COLO668 (cell line): ENCODE data around the gene NIPAL4.
"Not testable (repeated sequence)": the region's sequence is repeated elsewhere in the genome, so short reads cannot be mapped to it uniquely, and the experiment has no call there.

Experiments used
- DNase-seq: peaks from one replicate; lab custom pipeline; 2025; ENCODE audit not compliant: unreplicated experiment; lab: John Stamatoyannopoulos, UW

Gene NIPAL4

DNA sequence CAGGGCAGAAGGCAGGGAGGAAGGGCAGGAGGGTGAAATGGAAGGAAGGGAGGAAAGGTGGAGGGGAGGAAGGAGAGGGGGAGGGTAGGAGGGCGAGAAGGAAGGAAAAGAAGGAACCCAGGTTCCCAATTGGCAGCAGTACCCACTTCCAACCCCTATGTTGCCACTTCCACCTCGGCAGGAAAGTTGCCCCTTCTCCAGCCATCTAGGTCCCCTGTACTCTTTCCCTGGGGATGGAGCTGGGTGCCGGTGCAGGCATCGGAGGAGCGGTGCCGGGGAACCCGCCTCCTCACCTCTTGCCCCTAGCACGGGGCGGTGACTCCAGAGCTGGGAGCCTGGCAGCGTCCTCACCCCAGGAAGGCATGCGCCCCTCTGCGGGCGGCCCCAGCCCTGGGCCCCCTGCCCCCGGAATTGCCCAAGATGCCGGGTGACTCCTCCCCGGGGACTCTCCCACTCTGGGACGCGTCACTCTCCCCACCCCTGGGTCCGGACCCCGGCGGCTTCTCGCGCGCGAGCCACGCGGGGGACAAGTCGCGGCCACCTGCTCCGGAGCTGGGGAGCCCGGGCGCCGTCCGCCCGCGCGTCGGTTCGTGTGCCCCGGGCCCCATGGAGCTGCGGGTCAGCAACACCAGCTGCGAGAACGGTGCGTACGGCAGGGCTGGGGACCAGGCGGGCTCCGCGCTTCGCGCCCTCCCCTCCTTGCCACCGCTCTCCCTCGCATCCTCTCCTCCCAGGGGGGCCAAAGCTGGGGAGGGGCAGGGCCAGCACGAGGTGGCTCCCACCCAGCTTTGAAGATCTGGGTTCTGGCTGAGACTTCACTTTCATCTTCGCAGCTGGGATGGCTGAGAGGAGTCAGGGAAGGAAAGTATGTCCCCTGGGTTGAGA lies at the start of gene NIPAL4:
Gene NIPAL4, plus strand, starts transcription at position 499 of the 885 bp plus-strand sequence. Its CDS starts 108 bp downstream, at position 607.
- DNase-seq, result no peak

DNA sequence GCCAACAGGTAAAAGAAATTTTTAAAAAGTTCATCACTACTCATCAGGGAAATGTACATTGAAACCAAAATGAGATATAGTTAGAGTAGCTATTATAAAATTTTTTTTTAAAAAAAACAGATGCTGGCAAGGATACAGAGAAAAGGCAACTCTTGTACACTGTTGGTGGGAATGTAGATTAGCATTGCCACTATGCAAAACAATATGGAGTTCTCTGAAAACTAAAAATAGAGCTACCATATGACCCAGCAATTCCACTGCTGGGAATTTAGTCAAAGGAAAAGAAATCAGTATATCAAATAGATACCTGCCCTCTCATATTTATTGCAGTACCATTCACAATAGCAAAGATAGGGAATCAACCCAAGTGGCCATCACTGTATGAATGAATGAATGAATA lies 44.2 kb upstream of the NIPAL4 start:
- no peak for DNase-seq

DNA sequence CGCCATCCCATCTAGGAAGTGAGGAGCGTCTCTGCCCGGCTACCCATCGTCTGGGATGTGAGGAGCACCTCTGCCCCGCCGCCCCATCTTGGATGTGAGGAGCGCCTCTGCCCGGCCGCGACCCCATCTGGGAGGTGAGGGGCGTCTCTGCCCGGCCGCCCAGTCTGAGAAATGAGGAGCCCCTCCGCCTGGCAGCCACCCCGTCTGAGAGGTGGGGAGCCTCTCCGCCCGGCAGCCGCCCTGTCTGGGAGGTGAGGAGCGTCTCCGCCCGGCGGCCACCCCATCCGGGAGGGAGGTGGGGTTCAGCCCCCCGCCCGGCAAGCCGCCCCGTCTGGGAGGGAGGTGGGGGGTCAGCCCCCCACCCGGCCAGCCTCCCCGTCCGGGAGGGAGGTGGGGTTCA lies 40.5 kb upstream of the NIPAL4 start:
- DNase-seq, result not testable (repeated sequence)

DNA sequence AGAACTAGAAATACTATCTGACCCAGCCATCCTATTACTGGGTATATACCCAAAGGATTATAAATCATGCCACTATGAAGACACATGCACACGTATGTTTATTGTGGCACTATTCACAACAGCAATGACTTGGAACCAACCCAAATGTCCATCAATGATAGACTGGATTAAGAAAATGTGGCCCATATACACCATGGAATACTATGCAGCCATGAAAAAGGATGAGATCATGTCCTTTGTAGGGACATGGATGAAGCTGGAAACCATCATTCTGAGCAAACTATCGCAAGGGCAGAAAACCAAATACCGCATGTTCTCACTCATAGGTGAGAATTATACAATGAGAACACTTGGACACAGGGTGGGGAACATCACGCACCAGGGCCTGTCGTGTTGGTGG lies 30.1 kb upstream of the NIPAL4 start:
- not testable (repeated sequence) for DNase-seq

DNA sequence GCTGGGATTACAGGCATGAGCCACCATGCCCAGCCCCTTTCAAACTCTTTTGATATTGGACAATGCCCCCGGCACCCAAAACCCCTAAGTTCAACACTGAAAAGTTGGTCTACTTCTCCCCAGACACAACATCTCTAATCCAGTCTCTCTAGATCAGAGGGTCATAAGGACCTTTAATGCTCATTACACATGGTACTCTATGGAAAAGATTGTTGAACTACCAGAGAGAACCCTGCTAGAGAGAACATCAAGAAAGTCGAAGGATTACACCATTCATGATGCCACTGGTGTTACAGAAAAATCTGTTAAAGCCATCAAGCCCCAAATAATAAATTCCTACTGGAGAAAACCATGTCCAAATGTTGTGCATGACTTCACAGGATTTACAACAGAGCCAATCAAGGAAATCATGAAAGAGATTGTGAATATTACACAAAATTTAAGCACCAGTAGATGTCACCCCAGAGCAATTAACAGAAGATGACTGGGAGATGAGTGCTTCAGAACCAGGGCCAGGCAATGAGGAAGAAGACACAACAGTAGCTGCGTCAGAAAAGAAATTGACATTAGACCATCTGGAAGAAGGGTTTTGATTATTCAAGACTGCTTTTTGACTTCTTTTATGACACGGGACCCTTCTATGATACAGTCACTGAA lies 28.3 kb upstream of the NIPAL4 start:
- no peak for DNase-seq

DNA sequence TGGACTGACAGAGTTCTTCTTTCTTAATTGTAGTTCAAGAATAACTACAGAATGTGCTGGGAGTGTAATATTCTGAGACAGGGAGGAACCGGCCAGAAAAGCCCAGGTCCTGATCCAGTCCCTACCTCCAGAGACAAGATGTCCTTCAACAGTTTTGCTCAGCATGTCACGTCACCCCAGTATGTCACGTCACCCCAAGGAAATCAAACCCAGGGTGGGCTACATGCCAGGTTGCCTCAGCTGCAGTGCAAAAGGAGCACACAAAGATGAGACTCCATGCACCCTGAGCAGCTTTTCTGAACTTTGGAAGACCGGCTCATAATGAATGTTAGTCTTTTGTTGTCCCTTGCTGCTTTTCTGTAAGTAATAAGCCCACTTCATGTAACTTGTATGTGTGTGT lies 25.9 kb upstream of the NIPAL4 start:
- no peak for DNase-seq

DNA sequence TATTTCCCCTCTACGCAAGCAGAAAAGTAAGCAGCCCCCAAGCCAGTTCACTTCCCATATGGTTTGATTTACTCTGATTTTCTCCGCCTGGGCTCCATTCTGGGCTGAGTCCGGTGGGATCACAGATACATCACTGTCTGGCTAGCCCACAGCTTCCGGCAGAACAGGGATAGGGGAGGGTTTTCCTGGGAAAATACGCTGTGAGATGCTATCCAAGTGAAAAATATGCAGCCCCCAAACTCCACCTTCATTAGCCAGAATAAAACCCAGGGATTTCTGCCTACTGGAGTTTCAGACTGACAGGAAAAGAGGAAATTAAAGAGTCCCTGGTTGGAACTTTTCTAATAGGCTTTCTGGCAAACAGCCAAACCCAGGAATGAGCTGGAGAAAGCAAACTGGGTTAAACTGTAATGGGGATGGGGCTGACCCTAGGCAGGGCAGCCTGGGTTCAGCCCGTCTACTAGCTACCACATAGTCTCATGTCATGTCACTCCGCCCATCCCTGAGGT lies 16.9 kb upstream of the NIPAL4 start:
- DNase-seq, result no peak

DNA sequence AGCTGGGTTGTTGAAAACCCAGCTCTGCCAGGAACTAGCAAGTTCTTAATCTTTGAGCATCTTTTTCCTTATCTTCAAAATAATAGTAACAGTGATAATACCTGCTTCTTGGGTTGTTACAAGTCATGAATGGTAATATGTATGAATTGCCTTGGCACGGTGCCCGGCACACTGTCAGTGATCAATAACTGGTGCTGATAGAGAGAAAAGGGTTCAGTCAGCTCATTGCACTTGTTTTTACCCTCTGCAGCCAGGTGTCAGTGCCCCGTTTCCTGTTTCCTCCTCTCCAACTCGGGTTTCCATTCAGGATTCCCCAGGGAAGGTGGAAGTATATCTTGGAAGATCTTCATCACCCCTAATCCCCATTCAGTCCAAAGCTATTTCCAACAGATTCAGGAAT lies 15.8 kb upstream of the NIPAL4 start:
- no peak for DNase-seq

DNA sequence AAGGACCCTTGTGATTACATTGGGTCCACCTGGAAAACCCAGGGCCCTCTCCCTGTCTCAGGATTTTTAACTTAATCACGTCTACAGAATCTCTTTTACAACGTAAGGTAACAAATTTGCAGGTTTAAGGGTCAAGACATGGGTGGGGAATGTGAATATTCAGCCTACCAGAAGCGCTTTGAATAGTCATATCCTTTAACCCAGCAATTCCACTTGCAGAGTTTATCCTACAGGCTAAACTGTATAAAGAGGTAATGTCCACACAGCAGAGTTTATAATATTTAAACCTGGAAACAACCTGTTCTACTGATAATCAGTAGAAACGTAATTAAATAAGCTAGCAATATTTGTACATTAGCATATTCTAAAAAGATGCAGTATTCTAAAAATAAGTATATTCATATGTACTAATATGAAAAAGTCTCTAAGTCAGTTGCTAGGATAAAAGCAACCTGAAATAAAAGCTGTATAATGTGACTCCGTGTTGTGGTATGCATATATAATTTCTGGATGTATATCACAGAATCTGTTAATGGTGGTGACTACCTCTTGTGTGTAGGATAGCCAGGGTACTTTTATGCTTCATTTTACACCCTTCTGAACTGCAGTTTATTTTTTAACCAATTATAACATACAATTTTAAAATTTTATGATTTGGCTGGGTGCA lies 14.1 kb upstream of the NIPAL4 start:
- no peak for DNase-seq

DNA sequence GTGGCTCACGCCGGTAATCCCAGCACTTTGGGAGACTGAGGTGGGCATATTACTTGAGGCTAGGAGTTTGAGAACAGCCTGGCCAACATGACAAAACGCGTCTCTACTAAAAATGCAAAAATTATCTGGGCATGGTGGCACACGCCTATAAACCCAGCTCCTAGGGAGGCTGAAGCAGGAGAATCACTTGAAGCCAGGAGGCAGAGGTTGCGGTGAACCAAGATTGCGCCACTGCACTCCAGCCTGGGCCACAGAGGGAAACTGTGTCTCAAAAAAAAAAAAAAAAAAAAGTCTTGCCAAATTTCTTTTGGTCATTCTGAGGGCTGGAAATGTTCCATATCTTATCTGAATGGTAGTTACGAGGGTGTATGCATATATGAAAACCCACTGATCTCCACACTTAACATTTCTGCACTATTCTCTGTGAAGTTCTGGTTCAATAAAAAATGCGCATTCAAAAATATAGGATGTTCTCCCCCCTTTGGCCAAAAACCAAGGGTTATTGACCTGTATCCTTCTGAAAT lies 13.5 kb upstream of the NIPAL4 start:
- no peak for DNase-seq

DNA sequence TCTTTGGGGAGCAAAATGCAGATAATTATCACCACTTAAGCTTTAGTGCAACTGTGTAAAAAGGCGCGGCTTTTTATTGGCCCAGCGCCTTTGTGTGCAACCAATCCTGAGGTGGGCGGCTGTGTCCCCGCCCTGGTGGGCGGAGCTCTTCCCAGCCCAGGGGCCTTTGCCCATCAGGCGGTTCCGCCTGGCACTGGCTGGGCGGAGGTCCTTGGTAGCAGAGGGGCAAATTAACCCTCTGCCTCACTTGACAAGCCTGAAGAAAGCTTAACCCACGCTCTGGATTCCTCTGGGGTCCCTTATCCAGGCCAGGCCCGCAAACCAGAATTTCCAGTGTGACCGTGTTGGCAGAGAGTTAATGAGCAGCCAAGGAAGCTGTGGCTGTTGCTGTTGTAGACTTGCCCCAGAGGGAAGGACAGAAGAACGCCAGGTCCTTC lies 12.8 kb upstream of the NIPAL4 start:
- no peak for DNase-seq

DNA sequence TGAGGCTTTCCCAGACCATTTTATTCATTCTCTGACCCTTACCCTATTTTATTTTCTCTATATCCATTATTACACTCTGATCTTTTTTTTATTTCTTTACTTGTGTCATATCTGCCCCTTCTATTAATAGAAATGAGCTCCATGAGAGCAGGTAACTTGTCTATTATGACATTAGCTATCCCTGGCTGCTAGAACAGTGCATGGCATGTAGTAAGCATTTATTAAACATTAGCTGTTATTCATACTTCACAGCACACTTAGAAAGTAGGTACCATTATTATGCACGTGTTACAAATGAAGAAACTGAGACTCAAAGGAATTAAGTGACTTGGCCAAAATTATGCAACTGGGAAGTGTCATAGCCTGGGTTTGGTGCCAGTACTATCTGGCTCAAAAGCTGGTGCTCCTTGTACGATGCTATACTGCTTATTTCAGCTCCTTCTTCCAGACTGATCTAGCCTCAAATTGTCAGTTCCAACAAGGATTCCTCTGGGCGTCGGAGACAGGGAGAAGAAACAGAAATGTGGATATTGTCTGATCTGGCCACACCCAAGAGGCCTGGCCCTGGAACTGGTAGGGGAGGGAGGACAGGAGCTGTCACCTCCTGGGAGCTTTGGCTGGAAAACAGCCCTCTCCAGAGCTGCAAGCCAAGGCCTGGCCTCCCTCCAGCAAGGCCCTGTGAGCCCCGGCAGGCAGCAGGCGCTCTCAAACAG lies 10.8 kb upstream of the NIPAL4 start:
- DNase-seq, result no peak

DNA sequence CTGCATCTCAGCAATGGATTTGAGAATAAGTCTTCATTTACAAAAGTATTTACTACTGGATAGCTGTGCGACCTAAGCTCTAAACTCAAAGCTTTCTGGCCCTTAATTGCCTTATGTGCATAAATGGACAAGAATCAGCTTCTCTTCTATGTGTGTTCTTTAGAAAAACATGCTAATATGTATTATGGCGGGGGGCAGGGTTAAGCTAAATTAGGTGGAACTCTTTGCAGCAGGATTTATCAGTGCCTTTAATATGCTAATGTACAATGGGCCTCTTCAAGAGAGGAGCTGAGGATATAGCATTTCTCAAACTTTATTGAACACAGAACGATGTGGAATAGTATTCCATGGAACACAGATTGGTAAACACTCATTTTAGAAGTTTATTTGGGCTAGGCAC lies 10.0 kb upstream of the NIPAL4 start:
- DNase-seq, result no peak

DNA sequence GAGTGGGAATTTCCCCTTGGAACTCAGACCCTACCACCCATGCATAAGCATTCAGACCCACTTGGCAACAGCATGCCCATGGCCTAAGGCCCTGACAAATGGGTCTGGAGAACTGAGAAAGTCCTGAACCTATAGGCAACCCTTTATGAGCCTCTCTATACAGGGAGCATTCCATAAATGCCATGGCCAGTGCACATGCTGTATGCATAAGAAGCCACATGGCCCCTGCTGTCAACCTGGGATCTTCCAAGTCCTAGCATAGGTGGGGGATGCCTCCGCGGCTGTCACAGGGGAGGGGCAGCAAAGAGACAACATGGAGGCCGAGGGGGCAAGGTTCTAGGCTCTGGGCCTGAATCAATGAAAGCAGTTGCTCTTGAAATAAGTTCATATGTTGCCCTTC lies 8.2 kb upstream of the NIPAL4 start:
- no peak for DNase-seq

DNA sequence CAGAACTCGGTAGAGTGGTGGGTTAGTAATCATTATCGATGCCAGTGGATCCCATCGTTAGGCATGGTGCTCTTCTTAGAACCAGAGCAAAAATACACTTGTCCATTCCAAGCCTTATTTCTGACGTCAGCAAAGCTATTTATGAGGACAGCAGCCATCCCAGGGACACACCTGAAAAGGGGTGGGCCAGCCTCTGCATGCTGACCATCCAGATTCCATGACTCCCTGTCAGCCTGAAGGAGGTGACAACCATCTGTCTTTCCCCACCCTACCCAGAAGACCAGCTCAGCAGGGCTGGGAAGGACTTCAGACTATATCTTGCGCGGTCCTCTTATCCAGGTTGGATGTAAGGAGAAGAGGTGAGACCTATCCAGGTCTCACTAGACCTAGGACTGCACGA lies 5.7 kb upstream of the NIPAL4 start:
- DNase-seq, result no peak

DNA sequence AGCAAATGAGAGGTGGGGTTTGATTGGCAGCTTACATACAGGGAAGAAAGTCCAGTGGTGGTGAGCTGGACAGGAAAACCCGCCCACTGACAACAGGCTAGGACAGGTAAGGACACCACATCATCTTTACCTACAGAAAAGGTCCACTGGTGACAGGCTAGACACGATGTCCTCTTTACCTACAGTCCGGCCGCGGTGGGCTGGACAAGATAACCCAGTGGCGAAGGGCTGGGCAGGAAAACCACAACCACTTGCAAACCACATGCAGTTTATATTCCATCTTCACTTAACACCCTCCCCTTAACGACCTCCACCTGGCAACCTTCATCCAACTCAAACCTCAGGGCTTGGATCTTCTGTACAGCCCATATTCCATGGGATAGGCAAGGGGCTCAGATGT lies 5.0 kb upstream of the NIPAL4 start:
- no peak for DNase-seq

DNA sequence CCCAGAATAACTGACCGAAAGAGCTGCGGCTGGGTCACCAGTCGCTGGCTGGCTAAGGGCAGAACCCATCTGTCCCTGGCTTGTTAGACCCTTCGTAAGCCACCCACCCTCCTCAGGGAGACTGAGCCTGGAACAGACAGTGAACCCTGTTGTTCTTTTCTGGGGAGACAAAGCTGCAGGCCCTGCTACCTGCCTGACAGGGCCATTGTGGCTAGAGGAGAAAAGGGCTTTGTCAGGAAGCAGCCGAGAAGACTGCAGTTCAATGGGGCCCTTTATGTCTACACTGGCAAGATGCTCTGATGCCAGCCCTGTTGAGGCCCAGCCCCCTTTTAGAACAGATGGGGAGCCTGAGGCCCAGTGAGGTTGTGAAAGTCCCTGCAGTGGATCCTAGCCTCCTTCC lies 3.7 kb upstream of the NIPAL4 start:
- DNase-seq, result no peak

DNA sequence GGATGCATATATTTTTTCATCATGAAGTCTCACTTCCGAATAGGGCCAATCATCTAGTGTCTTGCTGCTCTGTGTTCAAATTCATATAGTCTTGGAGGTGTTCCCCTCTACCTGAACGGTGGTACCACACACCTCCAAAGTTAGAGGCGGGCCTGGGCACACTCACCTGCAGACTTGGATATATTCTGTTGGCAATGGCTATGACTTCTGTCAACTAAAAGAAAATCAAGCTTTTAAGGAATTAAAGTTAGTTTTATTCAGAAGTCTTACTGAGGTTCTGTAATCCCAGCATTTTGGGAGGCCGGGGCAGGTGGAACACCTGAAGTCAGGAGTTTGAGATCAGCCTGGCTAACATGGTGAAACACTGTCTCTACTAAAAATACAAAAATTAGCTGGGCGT lies 2.6 kb upstream of the NIPAL4 start:
- DNase-seq, result no peak

DNA sequence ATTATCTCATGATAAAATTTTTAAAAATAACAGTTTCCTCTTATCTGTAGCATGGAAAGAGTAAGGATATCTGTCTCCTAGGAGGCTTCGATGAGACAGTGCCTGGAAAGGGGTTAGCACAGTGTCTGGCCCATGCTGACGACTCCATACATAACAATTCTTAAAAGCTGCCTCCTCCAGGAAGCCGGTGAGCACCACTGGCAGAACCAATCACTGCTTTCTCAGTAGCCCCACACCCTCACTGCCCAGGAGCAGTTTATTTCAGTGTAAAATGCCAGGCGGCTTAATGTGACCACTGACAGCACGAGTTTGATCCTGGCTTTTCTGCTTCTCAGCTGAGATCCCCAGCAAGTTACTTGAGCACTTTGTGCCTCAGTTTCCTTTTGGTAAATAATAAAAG lies 1.2 kb upstream of the NIPAL4 start:
- DNase-seq, result no peak

DNA sequence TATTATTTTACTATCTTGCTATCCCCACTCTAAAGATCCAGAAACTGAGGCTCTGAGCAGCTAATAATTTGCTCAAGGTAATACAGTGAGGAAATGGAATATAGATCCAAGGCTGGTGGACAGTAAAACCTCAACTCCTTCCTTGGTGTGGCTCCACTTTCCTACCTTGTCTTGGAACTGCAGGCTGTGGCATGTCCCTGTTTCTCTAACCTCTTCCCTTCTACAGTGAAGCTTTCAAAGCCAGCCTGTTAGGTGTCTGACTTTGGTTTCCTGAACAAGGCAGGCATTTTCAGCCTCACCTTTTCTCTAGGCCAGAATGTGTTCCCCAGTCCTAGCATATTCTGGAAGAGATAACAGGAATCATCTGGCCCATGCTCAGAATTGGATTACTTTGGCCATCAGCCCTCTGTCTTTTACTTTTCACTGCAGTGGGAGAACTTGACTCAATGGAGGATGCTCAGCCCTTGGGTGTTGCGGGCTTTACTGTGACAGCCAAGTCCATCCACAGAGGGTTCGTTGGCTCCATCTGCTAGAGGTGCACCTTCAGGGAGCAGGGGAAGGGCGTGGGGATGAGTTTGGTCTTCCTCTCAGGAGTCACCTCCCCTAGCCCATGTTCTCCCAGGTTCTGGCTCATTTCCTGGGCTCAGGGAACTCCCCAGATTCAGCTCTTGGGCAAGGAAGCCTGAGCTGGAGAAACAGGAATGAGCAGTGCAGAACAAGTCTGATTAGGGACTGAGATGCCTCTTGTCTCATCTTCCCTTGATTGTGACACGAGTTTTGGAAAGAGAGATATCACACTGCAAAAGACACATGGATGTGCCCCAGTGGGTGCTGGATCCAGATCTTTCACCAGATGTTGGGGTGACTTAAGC lies 1.1 kb downstream of the NIPAL4 start:
- no peak for DNase-seq
